Neural cell (in vitro differentiated cells): Measurements from ENCODE around the gene LPAR3. TPM values are rescaled to one million over a fixed set of nuclear protein-coding genes. Genes with fewer than 3 reads are reported as not detected.

ENCODE experiments used
- polyA plus RNA-seq: library from polyadenylated mRNA; depleted of rRNA; stranded (reverse); fragments of >200 nt; gene quantifications from 2 replicates; pipeline ENCODE4 v1.2.3, GENCODE V29; 2014

LPAR3 gene
- polyA plus RNA-seq, 1 donor from 2014 or later: not detected

Other genes starting within 250 kb of the LPAR3 start
- gene SSX2IP, start 202.7 kb downstream of the LPAR3 start, polyA plus RNA-seq: 21.7 and 23.5 TPM in 2 replicates
- not detected in 2 replicates for gene MCOLN2, start 103.9 kb upstream of the LPAR3 start, polyA plus RNA-seq
- 0.20 TPM in 1 of 2 replicates, not detected in the other for gene MCOLN3, start 155.3 kb upstream of the LPAR3 start, polyA plus RNA-seq